ENCODE data around the gene DNAAF1. TPM values are rescaled to one million over a fixed set of nuclear protein-coding genes. Genes with fewer than 3 reads are reported as not detected.

The DNAAF1 gene
- total and polyA plus RNA-seq, 2 donors (not counting 3 experiments of a cell fraction or from before 2014, with no cell fraction given): 0.01 TPM; not detected in 1

DNA sequence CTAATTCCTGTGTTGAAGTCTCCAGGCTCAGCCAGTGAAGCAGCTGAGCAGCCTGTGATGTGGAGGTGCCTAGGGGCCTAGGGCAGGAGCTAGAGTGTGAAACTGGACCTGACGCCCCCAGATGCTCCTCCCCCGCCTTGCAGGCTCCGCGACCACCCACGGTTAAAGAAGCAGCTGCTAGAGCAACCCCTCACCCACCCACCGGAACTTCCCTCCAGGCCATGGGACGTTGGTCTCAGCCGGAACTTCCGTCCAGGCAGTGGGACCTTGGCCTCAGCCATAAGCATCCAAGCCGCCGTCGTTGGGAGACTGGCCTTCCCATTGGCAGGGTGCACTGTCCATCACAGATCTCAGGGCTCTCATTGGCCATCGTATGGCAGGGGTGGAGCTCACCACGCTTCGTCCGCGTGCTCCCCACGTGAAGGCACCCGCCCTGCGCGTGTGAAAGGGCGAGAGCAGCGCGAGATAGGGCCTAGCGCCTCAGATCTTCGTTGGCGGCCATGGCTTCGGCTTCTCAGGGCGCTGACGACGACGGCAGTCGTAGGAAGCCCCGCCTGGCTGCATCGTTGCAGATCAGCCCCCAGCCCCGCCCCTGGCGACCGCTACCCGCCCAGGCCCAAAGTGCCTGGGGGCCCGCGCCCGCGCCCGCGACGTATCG, 45.8 kb downstream of the DNAAF1 start, which contains the start of gene ADAD2:
Gene ADAD2, plus strand, starts transcription at position 427 of the 658 bp plus-strand sequence. Its CDS starts 74 bp downstream, at position 501.
- Histone ChIP-seq H3K9me3 (replicated peaks; ENCODE audit: control insufficient read depth, insufficient read depth, low read length) (no peaks in the 10 kb centered on the region), H3K9ac (replicated peaks; ENCODE audit: extremely low read depth, insufficient read depth, low read length) (no peak within 1 kb of the TSS), H3K79me2 (ENCODE audit: control insufficient read depth, insufficient read depth, low read length) (peaks cover 8% of the 10 kb centered on the region), H3K4me3 (replicated peaks in 1 of 3; ENCODE audit: insufficient read depth in 1 of 3, low read depth in 1 of 3, low read length in 3 of 3) (no peak within 1 kb of the TSS), H3K4me1 (ENCODE audit: control insufficient read depth, extremely low read depth, insufficient read depth, low read length) (peaks cover 2% of the 10 kb centered on the region), H3K27ac (ENCODE audit: insufficient read depth, low read depth, low read length) (no peak within 1 kb of the TSS), H3K4me2 (ENCODE audit: insufficient read depth, low read length) (no peak within 1 kb of the TSS), H3K36me3 (ENCODE audit: control insufficient read depth in 2 of 2, extremely low read depth in 1 of 2, insufficient read depth in 2 of 2, low read length in 2 of 2) (no peaks in the 10 kb centered on the region), H2AFZ (ENCODE audit: low read depth, low read length) (no peak within 1 kb of the TSS), H4K20me1 (replicated peaks; ENCODE audit: control insufficient read depth, extremely low read depth, insufficient read depth, low read length) (no peaks in the 10 kb centered on the region), H3K9me1 (replicated peaks; ENCODE audit: control insufficient read depth, extremely low read depth, insufficient read depth, low read length) (no peaks in the 10 kb centered on the region), H3K27me3 (ENCODE audit: control insufficient read depth in 2 of 2, insufficient read depth in 2 of 2, low read length in 2 of 2) (no peaks in the 10 kb centered on the region)
- DNase-seq (ENCODE audit: low read depth, low spot score): no peak
- FAIRE-seq: no peak
- BruUV-seq (replicated peaks): no TSS peak
- POLR2A ChIA-PET: no interaction called here
- intact Hi-C loops (cut with micrococcal nuclease) (no loop called here), dilution Hi-C loops (cut with MboI; ENCODE audit: extremely low pct_ligation_motif_present, low sequenced_read_pairs) (no loop called here)
- CTCF ChIA-PET: interaction anchor here (1.4 kb wide), 1 partner anchor 106 kb away, joined by 5 read pairs; no protein-coding TSS in a partner anchor
- TF ChIP-seq, protein P1, sequence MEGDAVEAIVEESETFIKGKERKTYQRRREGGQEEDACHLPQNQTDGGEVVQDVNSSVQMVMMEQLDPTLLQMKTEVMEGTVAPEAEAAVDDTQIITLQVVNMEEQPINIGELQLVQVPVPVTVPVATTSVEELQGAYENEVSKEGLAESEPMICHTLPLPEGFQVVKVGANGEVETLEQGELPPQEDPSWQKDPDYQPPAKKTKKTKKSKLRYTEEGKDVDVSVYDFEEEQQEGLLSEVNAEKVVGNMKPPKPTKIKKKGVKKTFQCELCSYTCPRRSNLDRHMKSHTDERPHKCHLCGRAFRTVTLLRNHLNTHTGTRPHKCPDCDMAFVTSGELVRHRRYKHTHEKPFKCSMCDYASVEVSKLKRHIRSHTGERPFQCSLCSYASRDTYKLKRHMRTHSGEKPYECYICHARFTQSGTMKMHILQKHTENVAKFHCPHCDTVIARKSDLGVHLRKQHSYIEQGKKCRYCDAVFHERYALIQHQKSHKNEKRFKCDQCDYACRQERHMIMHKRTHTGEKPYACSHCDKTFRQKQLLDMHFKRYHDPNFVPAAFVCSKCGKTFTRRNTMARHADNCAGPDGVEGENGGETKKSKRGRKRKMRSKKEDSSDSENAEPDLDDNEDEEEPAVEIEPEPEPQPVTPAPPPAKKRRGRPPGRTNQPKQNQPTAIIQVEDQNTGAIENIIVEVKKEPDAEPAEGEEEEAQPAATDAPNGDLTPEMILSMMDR (IDR thresholded peaks at IDR 0.05; ENCODE audit: extremely low read depth in 1 of 2, insufficient read depth in 1 of 2, low read depth in 1 of 2, low read length in 2 of 2): no peak
- TF ChIP-seq EZH2 (IDR thresholded peaks at IDR 0.05; ENCODE audit: borderline replicate concordance, low read depth, low read length, severe bottlenecking) (no peak), GATA2 (IDR thresholded peaks at IDR 0.05; ENCODE audit: insufficient read depth, insufficient read length, low read depth, low read length) (no peak), JUN (IDR thresholded peaks at IDR 0.05; ENCODE audit: borderline replicate concordance, insufficient read depth, insufficient read length, low read depth) (no peak), POLR2A (IDR thresholded peaks at IDR 0.05; ENCODE audit: low read depth, low read length) (no peak), FOS (IDR thresholded peaks at IDR 0.05; ENCODE audit: borderline replicate concordance, insufficient read depth, low read length) (no peak), POLR2AphosphoS5 (IDR thresholded peaks at IDR 0.05; ENCODE audit: insufficient read depth, low read depth, low read length) (no peak), MYC (IDR thresholded peaks at IDR 0.05; ENCODE audit: low read depth, low read length) (no peak)
- TF ChIP-seq, protein P2, sequence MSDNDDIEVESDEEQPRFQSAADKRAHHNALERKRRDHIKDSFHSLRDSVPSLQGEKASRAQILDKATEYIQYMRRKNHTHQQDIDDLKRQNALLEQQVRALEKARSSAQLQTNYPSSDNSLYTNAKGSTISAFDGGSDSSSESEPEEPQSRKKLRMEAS (IDR thresholded peaks at IDR 0.05; ENCODE audit: insufficient read depth, insufficient read length): no peak
